ENCODE measurements around the gene MUCL3.

DNA sequence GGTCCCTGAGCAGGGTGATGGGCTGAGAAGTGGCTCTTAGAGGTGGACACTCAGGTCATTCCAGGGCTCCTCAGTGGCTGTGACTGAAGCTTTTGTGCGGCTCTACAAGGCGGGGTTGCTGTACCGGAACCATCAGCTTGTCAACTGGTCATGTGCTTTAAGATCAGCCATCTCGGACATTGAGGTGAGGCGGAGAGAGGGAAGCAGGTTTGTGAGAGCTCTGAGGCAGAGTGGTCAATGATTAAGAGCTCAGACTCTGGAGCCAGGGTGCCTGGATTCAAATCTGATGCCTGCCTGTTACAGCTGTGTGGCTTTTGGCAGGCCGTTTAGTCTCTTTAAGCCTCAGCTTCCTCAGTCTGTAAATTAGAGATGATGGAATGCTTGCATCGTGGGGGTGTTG, 23.7 kb upstream of the MUCL3 start:
- TF ChIP-seq, protein P1, sequence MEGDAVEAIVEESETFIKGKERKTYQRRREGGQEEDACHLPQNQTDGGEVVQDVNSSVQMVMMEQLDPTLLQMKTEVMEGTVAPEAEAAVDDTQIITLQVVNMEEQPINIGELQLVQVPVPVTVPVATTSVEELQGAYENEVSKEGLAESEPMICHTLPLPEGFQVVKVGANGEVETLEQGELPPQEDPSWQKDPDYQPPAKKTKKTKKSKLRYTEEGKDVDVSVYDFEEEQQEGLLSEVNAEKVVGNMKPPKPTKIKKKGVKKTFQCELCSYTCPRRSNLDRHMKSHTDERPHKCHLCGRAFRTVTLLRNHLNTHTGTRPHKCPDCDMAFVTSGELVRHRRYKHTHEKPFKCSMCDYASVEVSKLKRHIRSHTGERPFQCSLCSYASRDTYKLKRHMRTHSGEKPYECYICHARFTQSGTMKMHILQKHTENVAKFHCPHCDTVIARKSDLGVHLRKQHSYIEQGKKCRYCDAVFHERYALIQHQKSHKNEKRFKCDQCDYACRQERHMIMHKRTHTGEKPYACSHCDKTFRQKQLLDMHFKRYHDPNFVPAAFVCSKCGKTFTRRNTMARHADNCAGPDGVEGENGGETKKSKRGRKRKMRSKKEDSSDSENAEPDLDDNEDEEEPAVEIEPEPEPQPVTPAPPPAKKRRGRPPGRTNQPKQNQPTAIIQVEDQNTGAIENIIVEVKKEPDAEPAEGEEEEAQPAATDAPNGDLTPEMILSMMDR (IDR thresholded peaks at IDR 0.05; ENCODE audit: low read length) = no peak
- TF ChIP-seq EZH2 (IDR thresholded peaks at IDR 0.05; ENCODE audit: borderline replicate concordance, low read length) = no peak
